Fibroblast of villous mesenchyme (primary cell): ENCODE data around the gene OGG1. TPM values are rescaled to one million over a fixed set of nuclear protein-coding genes. Genes with fewer than 3 reads are reported as not detected.
"Not testable (repeated sequence)": the region's sequence is repeated elsewhere in the genome, so short reads cannot be mapped to it uniquely, and the experiment has no call there.

Experiments used
- DNase-seq: peaks from one replicate; pipeline ENCODE4 v3.0.0-alpha.2; 2010; ENCODE audit warnings: low read depth
- H3K4me3 ChIP-seq: 2 replicates; pipeline ENCODE4 v1.5.1; 2011; ENCODE audit warnings: low read depth, mild to moderate bottlenecking, low read length
- total RNA-seq: library from RNA; depleted of rRNA; stranded (reverse); fragments of >200 nt; gene quantifications from 2 replicates; pipeline ENCODE4 v1.2.3, GENCODE V29; 2012
- TF ChIP-seq, protein P1 (sequence below): IDR thresholded peaks from 2 replicates; pipeline ENCODE4 v1.5.1; 2012; ENCODE audit warnings: low read depth, mild to moderate bottlenecking, low read length; ENCODE audit not compliant: insufficient read depth

Gene OGG1
- total RNA-seq, 1 donor: 19.0 TPM

DNA sequence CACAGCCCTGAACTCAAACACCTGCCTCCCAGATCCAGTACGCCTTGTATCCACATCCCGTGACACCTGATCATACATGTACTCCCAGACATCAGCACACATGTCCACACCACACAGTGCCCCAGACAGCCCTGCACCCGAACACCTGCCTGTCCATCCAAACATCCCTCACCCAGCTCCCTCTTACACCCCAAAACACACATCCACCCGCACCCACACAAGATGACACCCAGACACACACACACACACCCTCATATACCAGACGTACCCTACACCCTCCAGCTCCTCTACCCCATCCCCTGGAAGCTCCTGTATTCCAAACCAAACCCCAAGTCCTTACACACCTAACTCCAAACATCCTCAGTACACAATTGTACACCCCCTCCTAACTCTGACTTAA is 19.3 kb downstream of the OGG1 start:
- no peak for DNase-seq
- TF ChIP-seq, protein P1, sequence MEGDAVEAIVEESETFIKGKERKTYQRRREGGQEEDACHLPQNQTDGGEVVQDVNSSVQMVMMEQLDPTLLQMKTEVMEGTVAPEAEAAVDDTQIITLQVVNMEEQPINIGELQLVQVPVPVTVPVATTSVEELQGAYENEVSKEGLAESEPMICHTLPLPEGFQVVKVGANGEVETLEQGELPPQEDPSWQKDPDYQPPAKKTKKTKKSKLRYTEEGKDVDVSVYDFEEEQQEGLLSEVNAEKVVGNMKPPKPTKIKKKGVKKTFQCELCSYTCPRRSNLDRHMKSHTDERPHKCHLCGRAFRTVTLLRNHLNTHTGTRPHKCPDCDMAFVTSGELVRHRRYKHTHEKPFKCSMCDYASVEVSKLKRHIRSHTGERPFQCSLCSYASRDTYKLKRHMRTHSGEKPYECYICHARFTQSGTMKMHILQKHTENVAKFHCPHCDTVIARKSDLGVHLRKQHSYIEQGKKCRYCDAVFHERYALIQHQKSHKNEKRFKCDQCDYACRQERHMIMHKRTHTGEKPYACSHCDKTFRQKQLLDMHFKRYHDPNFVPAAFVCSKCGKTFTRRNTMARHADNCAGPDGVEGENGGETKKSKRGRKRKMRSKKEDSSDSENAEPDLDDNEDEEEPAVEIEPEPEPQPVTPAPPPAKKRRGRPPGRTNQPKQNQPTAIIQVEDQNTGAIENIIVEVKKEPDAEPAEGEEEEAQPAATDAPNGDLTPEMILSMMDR: no peak
- peak overlapping the region; percentile 64 for H3K4me3 ChIP-seq

DNA sequence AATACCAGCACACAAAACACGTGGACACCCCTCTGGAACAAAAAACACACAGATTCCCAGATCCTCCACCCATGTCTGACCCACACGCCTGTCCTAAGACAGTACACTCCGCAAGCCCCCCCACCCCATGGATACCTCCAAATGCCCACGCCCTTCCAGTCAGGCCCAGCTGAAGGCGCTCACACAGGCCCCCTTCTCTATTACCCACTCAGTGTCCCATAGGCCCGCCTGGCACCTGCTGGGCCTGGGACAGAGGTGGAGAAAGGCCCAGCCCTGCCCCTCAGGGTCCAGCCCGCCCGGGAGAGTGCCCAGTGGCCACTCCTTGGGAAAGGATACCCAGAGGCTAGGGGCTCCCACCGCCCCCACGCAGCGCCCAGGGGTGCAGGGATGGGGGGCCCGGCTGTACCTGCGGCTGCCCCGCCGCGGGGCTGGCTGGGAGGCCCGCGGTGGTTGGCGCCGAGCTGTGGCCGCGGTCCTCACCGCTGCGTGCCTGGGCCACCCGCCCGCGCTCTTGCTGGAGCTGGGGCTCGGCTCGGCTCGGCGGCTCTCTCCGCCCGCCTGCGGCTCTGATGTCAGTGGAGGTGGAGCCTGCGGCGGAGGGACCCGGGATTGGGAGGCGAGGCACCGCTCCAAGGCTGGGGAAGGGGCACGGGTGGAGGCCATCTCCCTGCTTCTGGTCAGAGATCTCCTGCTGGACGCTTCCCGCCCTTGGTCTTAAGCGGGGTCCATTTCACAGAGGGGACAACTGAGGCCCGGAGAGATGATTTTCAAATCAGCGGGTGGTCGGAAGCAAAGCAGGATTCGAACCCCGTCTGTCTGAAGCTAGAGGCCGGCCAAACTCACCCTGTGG is 19.9 kb downstream of the OGG1 start, which contains the start of gene CAMK1:
TSS of gene CAMK1 (minus strand) at position 522 of the 850 bp plus-strand sequence. CDS start 2,198 bp downstream, outside the sequence.
- peak; percentile 69 for DNase-seq
- TF ChIP-seq, protein P1: no peak
- peak within 1 kb of the TSS; percentile 64 for H3K4me3 ChIP-seq

DNA sequence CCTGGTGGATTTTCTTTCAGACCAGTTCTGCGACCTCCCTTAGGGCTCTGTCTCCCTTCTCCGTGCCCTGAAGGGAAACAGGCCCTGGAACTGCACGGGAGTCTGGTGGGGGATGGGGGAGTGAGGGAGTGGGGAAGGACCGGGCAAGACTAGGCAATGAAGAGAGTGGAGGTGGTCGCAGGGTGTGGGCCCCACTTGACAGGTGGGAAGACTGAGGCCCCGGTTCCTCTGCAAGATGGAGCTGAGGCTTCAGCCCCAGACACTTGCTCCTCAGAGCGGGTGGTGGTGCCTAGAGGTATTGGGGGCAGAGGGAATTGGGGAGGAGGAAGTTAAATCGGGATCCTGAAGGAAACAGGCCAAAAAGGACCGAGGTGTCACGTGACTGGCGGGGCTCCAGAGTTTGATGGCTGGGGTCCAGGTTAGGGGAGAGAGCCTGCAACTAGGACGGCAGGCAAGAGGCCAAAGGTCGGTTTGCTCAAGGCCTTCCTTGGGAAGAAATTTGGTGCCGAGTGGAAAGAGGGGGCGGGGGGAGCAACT is 20.6 kb downstream of the OGG1 start:
- peak overlapping the region; percentile 64 for H3K4me3 ChIP-seq
- peak; percentile 48 for DNase-seq
- TF ChIP-seq, protein P1: no peak

DNA sequence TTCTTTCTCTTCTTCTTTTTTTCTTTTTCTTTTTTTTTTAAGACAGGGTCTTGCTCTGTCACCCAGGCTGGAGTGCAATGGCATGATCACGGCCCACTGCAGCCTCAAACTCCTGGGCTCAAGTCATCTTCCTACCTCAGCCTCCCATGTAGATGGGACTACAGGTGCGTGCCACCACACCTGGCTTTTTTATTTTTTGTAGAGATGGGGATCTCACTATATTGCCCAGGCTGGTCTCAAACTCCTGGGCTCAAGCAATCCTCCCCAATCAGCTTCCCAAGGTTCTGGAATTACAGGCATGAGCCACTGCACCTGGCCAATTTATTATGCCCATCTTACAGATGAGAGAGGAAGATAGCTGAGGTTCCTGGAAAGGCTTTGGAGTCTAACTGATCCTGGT is 21.3 kb downstream of the OGG1 start:
- not testable (repeated sequence) for DNase-seq, H3K4me3 ChIP-seq

DNA sequence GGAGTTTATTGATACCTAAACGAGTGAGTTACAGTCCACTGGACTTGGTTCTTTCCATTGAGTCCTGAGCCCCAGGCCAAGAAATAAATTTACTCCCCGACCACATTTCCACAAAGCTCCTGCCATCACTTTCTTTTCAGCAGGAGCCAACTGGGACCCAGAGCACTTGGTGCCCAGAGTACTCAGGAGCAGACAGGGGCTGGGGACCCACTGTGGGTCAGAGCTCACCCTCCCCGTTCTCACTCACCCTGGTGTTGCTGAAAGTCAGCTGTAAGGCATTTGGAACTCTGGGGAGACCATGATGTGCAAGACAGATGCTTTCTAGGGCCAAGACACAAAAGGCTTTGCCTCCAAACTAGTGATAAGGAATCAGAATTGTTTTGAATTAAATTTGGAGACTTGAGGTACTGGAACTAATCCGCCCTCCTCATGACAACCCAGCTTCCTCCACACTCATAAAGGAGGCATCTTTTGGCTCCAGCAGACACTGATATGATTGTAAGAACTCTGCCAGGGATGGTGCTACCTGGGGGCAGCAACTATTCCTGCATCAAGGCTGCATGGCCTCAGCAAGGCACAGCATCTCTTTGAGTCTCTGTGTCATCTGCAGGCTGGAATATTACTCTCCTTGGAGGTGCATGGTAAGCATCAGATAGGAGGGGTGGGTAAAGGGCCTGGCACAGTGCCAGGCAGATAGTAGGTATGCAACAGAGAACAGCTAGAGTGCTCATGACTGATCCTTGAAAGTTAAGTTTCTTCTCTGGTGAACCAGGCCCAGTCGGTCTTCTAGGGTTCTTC is 27.3 kb downstream of the OGG1 start:
- no peak for DNase-seq
- TF ChIP-seq, protein P1: no peak
- H3K4me3 ChIP-seq: no peak overlapping the region

DNA sequence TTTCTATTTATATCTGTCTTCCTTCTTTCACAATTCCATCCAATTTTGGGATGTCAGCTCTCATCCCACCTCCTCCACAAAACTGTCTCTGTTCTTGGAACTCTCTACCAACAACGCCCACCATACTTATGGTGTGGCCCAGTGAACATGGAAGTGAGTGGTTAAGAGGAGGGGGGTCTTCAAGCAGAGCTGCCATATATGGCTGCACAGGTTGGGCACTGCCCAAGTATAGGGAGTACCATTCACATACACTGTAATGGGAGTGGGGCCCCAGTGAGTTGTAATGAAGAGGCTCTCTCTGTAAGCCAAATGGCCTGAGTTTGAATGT is 27.9 kb downstream of the OGG1 start:
- DNase-seq: no peak
- no peak overlapping the region for H3K4me3 ChIP-seq
- TF ChIP-seq, protein P1: no peak
